Measurements from ENCODE around the gene HMCES. TPM values are rescaled to one million over a fixed set of nuclear protein-coding genes. Genes with fewer than 3 reads are reported as not detected.

Gene HMCES
- total RNA-seq, 1 donor from 2014 or later: 61.2 TPM

- Mint-ChIP-seq H3K4me3 (no peak overlapping the region), H3K4me1 (peaks cover 25% of the 10 kb centered on the region), H3K9me3 (no peaks in the 10 kb centered on the region), H3K36me3 (ENCODE audit: low read depth) (no peaks in the 10 kb centered on the region), H3K27me3 (ENCODE audit: low read depth) (peaks cover 7% of the 10 kb centered on the region), H3K27ac (ENCODE audit: unreplicated experiment) (no peak overlapping the region)
- DNase-seq (ENCODE audit: low read depth, low spot score): peak; percentile 37
- TF ChIP-seq CTCF (conservative IDR thresholded peaks at IDR 0.05): peak; percentile 52
These were observed 65.1 kb downstream of the HMCES start for GRCh38 chr3:129343643-129344360.

DNA sequence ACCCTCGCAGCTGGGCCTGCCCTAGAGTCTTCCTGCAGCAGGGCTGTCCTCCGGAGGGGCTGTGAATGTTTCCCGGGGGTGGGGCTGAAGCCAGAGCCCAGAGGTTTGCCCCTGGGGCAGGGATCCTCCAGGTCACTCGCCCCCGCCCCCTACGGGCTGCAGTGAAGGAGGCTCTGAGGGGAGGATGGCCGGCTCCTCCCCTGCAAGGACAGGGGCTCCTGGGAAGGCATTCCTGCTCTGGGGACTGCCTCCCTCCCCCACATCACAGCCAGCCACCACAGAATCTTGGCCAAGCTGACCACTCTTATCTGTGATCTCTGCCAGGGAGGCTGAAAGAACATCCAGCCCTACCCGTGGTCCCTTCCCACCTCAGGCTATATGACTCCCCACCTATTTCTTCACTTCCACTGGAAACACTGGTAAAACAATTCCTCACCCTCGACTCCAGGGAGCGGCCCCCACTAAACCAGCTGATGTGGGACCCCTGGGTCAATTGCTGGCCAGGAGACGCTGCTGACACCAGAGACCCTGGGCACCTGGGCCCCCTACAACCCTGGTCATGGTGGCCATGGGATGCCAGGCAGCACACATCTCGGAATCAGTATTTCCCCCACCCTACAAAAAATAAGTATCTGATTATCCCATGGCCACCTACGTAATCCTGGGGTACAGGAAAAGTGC is 66.0 kb downstream of the HMCES start:
- Mint-ChIP-seq H3K36me3 (ENCODE audit: low read depth) (no peaks in the 10 kb centered on the region), H3K4me1 (peaks cover 25% of the 10 kb centered on the region), H3K4me3 (no peak overlapping the region), H3K9me3 (no peaks in the 10 kb centered on the region), H3K27ac (ENCODE audit: unreplicated experiment) (no peak overlapping the region), H3K27me3 (ENCODE audit: low read depth) (peaks cover 7% of the 10 kb centered on the region)
- DNase-seq (ENCODE audit: low read depth, low spot score): no peak
- no peak for TF ChIP-seq CTCF (conservative IDR thresholded peaks at IDR 0.05)

GRCh38 chr3:129345281-129345680 is 66.6 kb downstream of the HMCES start:
- no peak for TF ChIP-seq CTCF (conservative IDR thresholded peaks at IDR 0.05)
- Mint-ChIP-seq H3K27ac (ENCODE audit: unreplicated experiment) (no peak overlapping the region), H3K9me3 (no peaks in the 10 kb centered on the region), H3K4me1 (peaks cover 25% of the 10 kb centered on the region), H3K27me3 (ENCODE audit: low read depth) (peaks cover 7% of the 10 kb centered on the region), H3K4me3 (no peak overlapping the region), H3K36me3 (ENCODE audit: low read depth) (no peaks in the 10 kb centered on the region)
- DNase-seq (ENCODE audit: low read depth, low spot score): no peak

- Mint-ChIP-seq H3K36me3 (ENCODE audit: low read depth) (no peaks in the 10 kb centered on the region), H3K9me3 (no peaks in the 10 kb centered on the region), H3K27ac (ENCODE audit: unreplicated experiment) (no peak overlapping the region), H3K27me3 (ENCODE audit: low read depth) (peaks cover 7% of the 10 kb centered on the region), H3K4me1 (peaks cover 25% of the 10 kb centered on the region), H3K4me3 (no peak overlapping the region)
- DNase-seq (ENCODE audit: low read depth, low spot score): no peak
- no peak for TF ChIP-seq CTCF (conservative IDR thresholded peaks at IDR 0.05)
These were observed 67.3 kb downstream of the HMCES start for GRCh38 chr3:129345971-129346370.

DNA sequence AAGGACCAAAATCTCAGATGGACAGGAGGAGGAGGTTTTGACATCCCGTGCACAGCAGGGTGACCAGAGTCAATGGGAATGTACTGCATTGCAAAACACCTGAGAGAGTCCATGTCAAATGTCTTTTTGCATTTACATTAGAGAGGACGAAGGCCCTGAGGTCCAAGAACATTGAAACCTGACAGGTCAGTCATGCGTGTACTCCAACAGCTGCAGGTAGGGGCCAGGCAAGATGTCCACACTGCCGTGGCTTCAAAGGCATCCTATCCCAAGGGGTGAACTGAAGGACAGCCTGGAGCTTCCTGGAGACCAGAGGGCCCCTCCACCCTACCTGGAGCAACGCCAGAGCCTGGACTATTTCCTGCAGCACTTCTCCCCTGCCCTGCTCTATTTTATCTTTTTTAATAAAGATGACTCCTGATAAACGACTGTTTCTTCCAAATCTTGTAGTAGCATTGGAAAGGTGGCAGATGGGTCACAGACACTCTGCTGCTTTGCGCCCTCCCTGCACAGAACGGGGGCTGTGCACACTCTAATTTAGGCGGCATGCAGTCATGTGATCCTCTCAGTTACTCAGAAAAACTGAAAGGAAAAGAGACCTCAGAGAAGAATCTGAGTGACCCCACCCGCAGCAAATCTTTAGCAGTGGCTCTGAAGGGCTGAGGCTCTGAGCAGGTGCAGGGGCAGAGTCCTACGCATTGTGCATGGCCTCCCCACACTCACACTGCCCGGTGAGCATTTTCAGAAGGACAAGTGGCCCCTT is 68.2 kb downstream of the HMCES start:
- H3K36me3 Mint-ChIP-seq (ENCODE audit: low read depth): no peaks in the 10 kb centered on the region
- DNase-seq (ENCODE audit: low read depth, low spot score): no peak
- no peaks in the 10 kb centered on the region for H3K9me3 Mint-ChIP-seq
- H3K4me3 Mint-ChIP-seq: peak overlapping the region; percentile 35
- peaks cover 7% of the 10 kb centered on the region for H3K27me3 Mint-ChIP-seq (ENCODE audit: low read depth)
- peaks cover 21% of the 10 kb centered on the region for H3K4me1 Mint-ChIP-seq
- no peak for TF ChIP-seq CTCF (conservative IDR thresholded peaks at IDR 0.05)
- no peak overlapping the region for H3K27ac Mint-ChIP-seq (ENCODE audit: unreplicated experiment)
